ENCODE data around the gene MTG1. TPM values are rescaled to one million over a fixed set of nuclear protein-coding genes. Genes with fewer than 3 reads are reported as not detected.
"Not testable (repeated sequence)": the region's sequence is repeated elsewhere in the genome, so short reads cannot be mapped to it uniquely, and the experiment has no call there.

The MTG1 gene
- total RNA-seq, 1 donor from 2014 or later: 14.7 TPM

GRCh38 chr10:133467286-133467911 is 73.4 kb downstream of the MTG1 start:
- no peak for DNase-seq
- no peak for ATAC-seq (ENCODE audit: poor library complexity)
- intact Hi-C loops (cut with DNase I): no loop called here

GRCh38 chr10:133469205-133469604 is 75.2 kb downstream of the MTG1 start:
- ATAC-seq (ENCODE audit: poor library complexity); intact Hi-C loops (cut with DNase I); DNase-seq: not testable (repeated sequence)

GRCh38 chr10:133471300-133472109 is 77.5 kb downstream of the MTG1 start:
- ATAC-seq (ENCODE audit: poor library complexity) (no peak), DNase-seq (no peak)
- intact Hi-C loops (cut with DNase I): no loop called here

Small RNA genes lying within 50 kb of the gene (microRNA-seq; reads per million reads assigned to microRNA genes)
- not detected for gene MIR3944

Other genes starting within 250 kb of the MTG1 start
- gene KNDC1, start 233.9 kb upstream of the MTG1 start, total RNA-seq: not detected
- not detected for gene UTF1, start 163.9 kb upstream of the MTG1 start, total RNA-seq
- gene VENTX, start 156.3 kb upstream of the MTG1 start, total RNA-seq: 0.43 TPM
- 2.5 TPM for gene ADAM8, start 117.3 kb upstream of the MTG1 start, total RNA-seq
- gene TUBGCP2, start 85.3 kb upstream of the MTG1 start, total RNA-seq: 38.5 TPM
- 44.8 TPM for gene ZNF511, start 85.2 kb upstream of the MTG1 start, total RNA-seq
- not detected for gene CALY, start 57.3 kb upstream of the MTG1 start, total RNA-seq
- gene PRAP1, start 46.8 kb upstream of the MTG1 start, total RNA-seq: not detected
- gene FUOM, start 36.1 kb upstream of the MTG1 start, total RNA-seq: 7.4 TPM
- 239 TPM for gene ECHS1, start 20.8 kb upstream of the MTG1 start, total RNA-seq
- 3.4 TPM for gene PAOX, start 14.9 kb upstream of the MTG1 start, total RNA-seq
- not detected for gene SPRN, start 30.5 kb downstream of the MTG1 start, total RNA-seq
- 0.51 TPM for gene SCART1, start 59.8 kb downstream of the MTG1 start, total RNA-seq
- gene CYP2E1, start 133.2 kb downstream of the MTG1 start, total RNA-seq: 1.00 TPM
- gene SYCE1, start 171.4 kb downstream of the MTG1 start, total RNA-seq: 0.08 TPM
- not detected for gene FRG2B, start 232.6 kb downstream of the MTG1 start, total RNA-seq

Data from Right ventricle myocardium superior (tissue), 1 donor.